ENCODE results near the gene C1QTNF1.

C1QTNF1 gene

GRCh38 chr17:79038545-79039135 lies 14.7 kb downstream of the C1QTNF1 start:
- TF ChIP-seq TAF1 (IDR thresholded peaks at IDR 0.05; ENCODE audit: low read depth, low read length) = no peak
- no peak for TF ChIP-seq SPI1 (IDR thresholded peaks at IDR 0.05; ENCODE audit: low read depth, low read length)
- no peak for TF ChIP-seq POU2F2 (IDR thresholded peaks at IDR 0.05; ENCODE audit: low read depth, low read length)
- no peak for TF ChIP-seq POLR2A (IDR thresholded peaks at IDR 0.05; ENCODE audit: low read depth, low read length)
- TF ChIP-seq PAX5 (IDR thresholded peaks at IDR 0.05; ENCODE audit: insufficient read depth, low read length, severe bottlenecking) = no peak
- no peak for TF ChIP-seq POLR2AphosphoS5 (IDR thresholded peaks at IDR 0.05; ENCODE audit: low read depth, low read length)
- no peak for DNase-seq (ENCODE audit: insufficient read length, low spot score)
- FAIRE-seq = no peak

- DNase-seq (ENCODE audit: insufficient read length, low spot score) = no peak
- FAIRE-seq = peak; percentile 5
- TF ChIP-seq POLR2AphosphoS5 (IDR thresholded peaks at IDR 0.05; ENCODE audit: low read depth, low read length) (no peak), POLR2A (IDR thresholded peaks at IDR 0.05; ENCODE audit: low read depth, low read length) (no peak), SPI1 (IDR thresholded peaks at IDR 0.05; ENCODE audit: low read depth, low read length) (no peak), POU2F2 (IDR thresholded peaks at IDR 0.05; ENCODE audit: low read depth, low read length) (no peak), TAF1 (IDR thresholded peaks at IDR 0.05; ENCODE audit: low read depth, low read length) (no peak), PAX5 (IDR thresholded peaks at IDR 0.05; ENCODE audit: insufficient read depth, low read length, severe bottlenecking) (no peak)
These were observed 15.2 kb downstream of the C1QTNF1 start for GRCh38 chr17:79039171-79039570.

DNA sequence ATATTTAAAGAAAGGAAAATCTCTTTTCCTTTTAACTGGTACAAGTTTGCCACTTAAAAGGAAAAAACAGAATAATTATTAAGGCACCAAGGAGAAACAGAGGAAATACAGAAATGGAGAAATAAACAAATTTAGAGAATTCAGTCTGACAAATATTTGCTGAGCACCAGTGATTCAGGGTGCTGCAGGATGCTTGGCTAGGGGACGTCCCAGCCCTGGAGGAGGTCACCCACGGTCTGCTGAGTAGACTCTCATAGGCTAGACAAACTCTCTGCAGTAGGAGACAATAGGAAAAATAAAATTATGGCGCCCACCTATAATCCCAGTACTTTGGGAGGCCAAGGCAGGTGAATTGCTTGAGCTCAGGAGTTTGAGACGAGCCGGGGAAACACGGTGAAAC lies 15.9 kb downstream of the C1QTNF1 start:
- TF ChIP-seq POLR2A (IDR thresholded peaks at IDR 0.05; ENCODE audit: low read depth, low read length) (no peak), PAX5 (IDR thresholded peaks at IDR 0.05; ENCODE audit: insufficient read depth, low read length, severe bottlenecking) (no peak), POU2F2 (IDR thresholded peaks at IDR 0.05; ENCODE audit: low read depth, low read length) (no peak), POLR2AphosphoS5 (IDR thresholded peaks at IDR 0.05; ENCODE audit: low read depth, low read length) (no peak), SPI1 (IDR thresholded peaks at IDR 0.05; ENCODE audit: low read depth, low read length) (no peak), TAF1 (IDR thresholded peaks at IDR 0.05; ENCODE audit: low read depth, low read length) (no peak)
- no peak for DNase-seq (ENCODE audit: insufficient read length, low spot score)
- FAIRE-seq = no peak

GRCh38 chr17:79041041-79041570 lies 17.1 kb downstream of the C1QTNF1 start:
- FAIRE-seq (no peak), DNase-seq (ENCODE audit: insufficient read length, low spot score) (no peak)
- TF ChIP-seq SPI1 (IDR thresholded peaks at IDR 0.05; ENCODE audit: low read depth, low read length) (no peak), PAX5 (IDR thresholded peaks at IDR 0.05; ENCODE audit: insufficient read depth, low read length, severe bottlenecking) (no peak), POU2F2 (IDR thresholded peaks at IDR 0.05; ENCODE audit: low read depth, low read length) (no peak), POLR2A (IDR thresholded peaks at IDR 0.05; ENCODE audit: low read depth, low read length) (no peak), TAF1 (IDR thresholded peaks at IDR 0.05; ENCODE audit: low read depth, low read length) (no peak), POLR2AphosphoS5 (IDR thresholded peaks at IDR 0.05; ENCODE audit: low read depth, low read length) (no peak)

GRCh38 chr17:79041723-79042420 lies 17.9 kb downstream of the C1QTNF1 start:
- TF ChIP-seq POU2F2 (IDR thresholded peaks at IDR 0.05; ENCODE audit: low read depth, low read length) (no peak), SPI1 (IDR thresholded peaks at IDR 0.05; ENCODE audit: low read depth, low read length) (no peak)
- no peak for FAIRE-seq
- no peak for DNase-seq (ENCODE audit: insufficient read length, low spot score)

GRCh38 chr17:79042421-79043190 lies 18.6 kb downstream of the C1QTNF1 start:
- TF ChIP-seq PAX5 (IDR thresholded peaks at IDR 0.05; ENCODE audit: insufficient read depth, low read length, severe bottlenecking) (no peak), POU2F2 (IDR thresholded peaks at IDR 0.05; ENCODE audit: low read depth, low read length) (no peak), POLR2A (IDR thresholded peaks at IDR 0.05; ENCODE audit: low read depth, low read length) (no peak), TAF1 (IDR thresholded peaks at IDR 0.05; ENCODE audit: low read depth, low read length) (no peak), SPI1 (IDR thresholded peaks at IDR 0.05; ENCODE audit: low read depth, low read length) (no peak), POLR2AphosphoS5 (IDR thresholded peaks at IDR 0.05; ENCODE audit: low read depth, low read length) (no peak)
- DNase-seq (ENCODE audit: insufficient read length, low spot score) (peak; percentile 69), FAIRE-seq (peak; percentile 71)

GRCh38 chr17:79043191-79043930 lies 19.4 kb downstream of the C1QTNF1 start:
- FAIRE-seq (peak; percentile 79), DNase-seq (ENCODE audit: insufficient read length, low spot score) (no peak)
- TF ChIP-seq POLR2AphosphoS5 (IDR thresholded peaks at IDR 0.05; ENCODE audit: low read depth, low read length) = no peak
- TF ChIP-seq SPI1 (IDR thresholded peaks at IDR 0.05; ENCODE audit: low read depth, low read length) = no peak
- TF ChIP-seq POU2F2 (IDR thresholded peaks at IDR 0.05; ENCODE audit: low read depth, low read length) = no peak
- no peak for TF ChIP-seq PAX5 (IDR thresholded peaks at IDR 0.05; ENCODE audit: insufficient read depth, low read length, severe bottlenecking)
- no peak for TF ChIP-seq POLR2A (IDR thresholded peaks at IDR 0.05; ENCODE audit: low read depth, low read length)
- TF ChIP-seq TAF1 (IDR thresholded peaks at IDR 0.05; ENCODE audit: low read depth, low read length) = no peak

DNA sequence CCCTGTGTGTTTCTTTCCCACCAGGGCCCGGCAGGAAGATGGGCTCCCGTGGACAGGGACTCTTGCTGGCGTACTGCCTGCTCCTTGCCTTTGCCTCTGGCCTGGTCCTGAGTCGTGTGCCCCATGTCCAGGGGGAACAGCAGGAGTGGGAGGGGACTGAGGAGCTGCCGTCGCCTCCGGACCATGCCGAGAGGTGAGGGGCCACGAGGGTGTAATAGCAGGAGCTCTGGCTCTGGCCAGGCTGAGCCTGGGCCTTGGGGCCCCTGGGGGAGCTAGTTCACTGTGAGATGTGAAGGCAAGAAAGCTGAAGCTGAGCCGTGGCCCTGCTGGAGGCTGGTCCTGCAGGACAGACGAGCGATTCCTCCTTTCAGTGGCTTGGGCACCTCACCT lies 20.0 kb downstream of the C1QTNF1 start:
- TF ChIP-seq POLR2AphosphoS5 (IDR thresholded peaks at IDR 0.05; ENCODE audit: low read depth, low read length) (no peak), TAF1 (IDR thresholded peaks at IDR 0.05; ENCODE audit: low read depth, low read length) (no peak), POLR2A (IDR thresholded peaks at IDR 0.05; ENCODE audit: low read depth, low read length) (no peak), SPI1 (IDR thresholded peaks at IDR 0.05; ENCODE audit: low read depth, low read length) (no peak), PAX5 (IDR thresholded peaks at IDR 0.05; ENCODE audit: insufficient read depth, low read length, severe bottlenecking) (no peak), POU2F2 (IDR thresholded peaks at IDR 0.05; ENCODE audit: low read depth, low read length) (no peak)
- DNase-seq (ENCODE audit: insufficient read length, low spot score) = no peak
- no peak for FAIRE-seq

Data from GM12891 (cell line).